Measurements from ENCODE around the gene GNG13.

Gene GNG13

GRCh38 chr16:788399-789126 lies 12.0 kb downstream of the GNG13 start, which contains the start of gene CHTF18:
CHTF18 (plus strand) TSS chr16:788620; CDS start chr16:788685, 65 bp downstream.
- CTCF ChIA-PET, result interaction anchor here (1.2 to 9.6 kb wide), 3 partner anchors 48 to 315 kb away, joined by 3 to 169 read pairs (median 5); partner anchors contain the start of genes CIAO3 and METRN
- TF ChIP-seq CTCF (IDR thresholded peaks at IDR 0.05; ENCODE audit: control extremely low read depth, extremely low read depth, low read depth, missing control alignments), result no peak
- POLR2A ChIA-PET, result interaction anchor here (0.6 to 1.0 kb wide), 2 partner anchors 19 to 73 kb away, joined by 3 to 5 read pairs; partner anchors contain the start of gene METRN
- peak; percentile 100 for DNase-seq (ENCODE audit: extremely low spot score)

- ChIA-PET POLR2A (interaction anchor here (0.6 to 1.0 kb wide), 2 partner anchors 19 to 73 kb away, joined by 3 to 5 read pairs; partner anchors contain the start of gene METRN), CTCF (interaction anchor here (1.2 to 9.6 kb wide), 3 partner anchors 48 to 315 kb away, joined by 3 to 169 read pairs (median 5); partner anchors contain the start of genes CIAO3 and METRN)
- no peak for DNase-seq (ENCODE audit: extremely low spot score)
- no peak for TF ChIP-seq CTCF (IDR thresholded peaks at IDR 0.05; ENCODE audit: control extremely low read depth, extremely low read depth, low read depth, missing control alignments)
Measured at GRCh38 chr16:787978-788398, 12.5 kb downstream of the GNG13 start, which contains the start of gene RPUSD1. RPUSD1 (minus strand) TSS chr16:788381; CDS start chr16:787737, 644 bp downstream.

DNA sequence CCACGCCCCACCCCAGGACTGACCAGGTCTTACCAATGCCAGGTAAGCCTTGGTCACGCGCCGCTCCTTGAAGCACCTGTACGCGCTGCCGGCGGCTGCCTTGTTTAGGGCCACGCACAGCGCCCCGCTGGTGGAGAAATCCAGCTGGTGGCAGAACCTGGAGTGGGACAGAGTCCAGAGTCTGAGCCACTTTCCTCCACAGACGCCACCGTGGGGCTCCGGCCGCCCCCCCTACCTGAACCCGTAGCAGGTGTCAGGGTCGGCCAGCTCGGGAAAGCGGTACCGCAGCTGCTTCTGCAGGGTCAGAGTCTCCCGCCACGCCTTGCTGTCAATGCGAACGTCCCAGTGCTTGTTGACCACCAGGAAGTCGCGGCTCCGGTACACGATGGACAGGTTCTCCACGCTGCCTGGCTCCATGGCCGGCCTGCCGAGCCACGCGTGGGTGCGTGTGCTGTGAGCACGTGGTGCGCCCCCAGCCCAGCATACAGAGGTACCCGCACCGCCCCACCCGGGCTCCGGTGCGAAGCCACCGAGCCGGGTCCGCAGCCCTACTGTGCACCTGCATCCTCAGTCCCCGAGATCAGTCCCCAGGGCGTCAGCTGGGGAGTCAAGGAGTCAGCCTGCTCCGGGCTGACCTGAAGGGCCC lies 13.1 kb downstream of the GNG13 start:
- DNase-seq (ENCODE audit: extremely low spot score), result no peak
- no peak for TF ChIP-seq CTCF (IDR thresholded peaks at IDR 0.05; ENCODE audit: control extremely low read depth, extremely low read depth, low read depth, missing control alignments)
- CTCF ChIA-PET, result interaction anchor here (9.6 kb wide), 1 partner anchor 74 kb away, joined by 169 read pairs; the partner anchor contains the start of gene METRN
- POLR2A ChIA-PET, result interaction anchor here (0.6 kb wide), 1 partner anchor 20 kb away, joined by 3 read pairs; no protein-coding TSS in a partner anchor

- peak; percentile 80 for DNase-seq (ENCODE audit: extremely low spot score)
- ChIA-PET CTCF (interaction anchor here (0.8 to 9.6 kb wide), 24 partner anchors 9 to 187 kb away, joined by 3 to 169 read pairs (median 5); partner anchors contain the start of genes CCDC78, CIAO3, GNG13 and METRN), POLR2A (no interaction called here)
- peak; percentile 90 for TF ChIP-seq CTCF (IDR thresholded peaks at IDR 0.05; ENCODE audit: control extremely low read depth, extremely low read depth, low read depth, missing control alignments)
Measured at GRCh38 chr16:785563-786535, 14.7 kb downstream of the GNG13 start.

GRCh38 chr16:784431-784830 lies 16.1 kb downstream of the GNG13 start:
- TF ChIP-seq CTCF (IDR thresholded peaks at IDR 0.05; ENCODE audit: control extremely low read depth, extremely low read depth, low read depth, missing control alignments), result no peak
- no peak for DNase-seq (ENCODE audit: extremely low spot score)
- ChIA-PET CTCF (interaction anchor here (0.9 to 9.6 kb wide), 22 partner anchors 8 to 395 kb away, joined by 3 to 169 read pairs (median 6); partner anchors contain the start of genes ANTKMT, CCDC78, CIAO3 and METRN), POLR2A (no interaction called here)
